Stomach (tissue), 9 donors: ENCODE data around the gene SCYGR8. TPM values are rescaled to one million over a fixed set of nuclear protein-coding genes. Genes with fewer than 3 reads are reported as not detected.

Experiments
- DNase-seq, 2 donors: peaks; one replicate each; pipeline versions ENCODE4 v3.0.0 to v3.0.0-alpha.2; 2013 to 2019
- H3K27ac ChIP-seq, 5 donors: fragments of 200-600 bp in 4 of 5; sonication (generic) in 4 of 5; one replicate each; pipeline ENCODE4 v1.5.1; 2013 to 2019; ENCODE audit warnings: mild to moderate bottlenecking in 1 of 5, moderate library complexity in 1 of 5
- H3K27me3 ChIP-seq, 3 donors: fragments of 200-600 bp; sonication (generic); one replicate each; pipeline ENCODE4 v1.5.1; 2017 to 2019; ENCODE audit warnings: mixed run types in 1 of 3
- H3K36me3 ChIP-seq, 4 donors: fragments of 200-600 bp; sonication (generic); 1 replicate in 3 of 4; 2 replicates in 1 of 4; pipeline ENCODE4 v1.5.1; 2016 to 2019
- H3K4me1 ChIP-seq, 4 donors: fragments of 200-600 bp; sonication (generic); one replicate each; pipeline ENCODE4 v1.5.1; 2016 to 2019
- H3K4me3 ChIP-seq, 4 donors: fragments of 200-600 bp; sonication (generic) in 3 of 4; one replicate each; pipeline ENCODE4 v1.5.1; 2016 to 2019; ENCODE audit warnings: mild to moderate bottlenecking in 1 of 4
- H3K9me3 ChIP-seq, 4 donors: fragments of 200-600 bp; sonication (generic); one replicate each; pipeline ENCODE4 v1.5.1; 2016 to 2019
- CTCF ChIP-seq, 7 experiments: fragments of 450-650 bp in 4 of 7; fragments of 200-600 bp in 3 of 7; sonication (generic) in 3 of 7; IDR thresholded peaks; one replicate each; pipeline ENCODE4 v1.5.1; 2016 to 2019; ENCODE audit warnings: antibody characterized with exemption in 7 of 7, control low read depth in 2 of 7, mild to moderate bottlenecking in 1 of 7
- EP300 ChIP-seq: sonication (generic); formaldehyde crosslinking; IDR thresholded peaks from one replicate; pipeline ENCODE4 v1.6.1; 2017; ENCODE audit warnings: antibody characterized with exemption
- POLR2A ChIP-seq, 4 donors: fragments of 450-650 bp; IDR thresholded peaks; one replicate each; pipeline ENCODE4 v1.6.1; 2016; ENCODE audit warnings: antibody characterized with exemption in 4 of 4, control low read depth in 2 of 4, mild to moderate bottlenecking in 1 of 4, moderate library complexity in 1 of 4
- POLR2AphosphoS5 ChIP-seq, 3 donors: sonication (generic); formaldehyde crosslinking; IDR thresholded peaks; one replicate each; pipeline ENCODE4 v1.6.1; 2016; ENCODE audit warnings: antibody characterized with exemption in 3 of 3
- WGBS, 5 donors: extraction: QIAGEN DNeasy Blood & Tissue Kit in 3 of 5; methylation state at CpG; one replicate each; pipeline versions ENCODE4 v1.1.5 to v1.1.7; 2013 to 2018; 5-methylcytosine and 5-hydroxymethylcytosine counted together
- intact Hi-C: fragments of 100-400 bp; cut with DNase I; formaldehyde crosslinking; loops from one replicate; pipeline ENCODE4 v1.15.1; 2023; ENCODE audit warnings: low total_unique reads
- polyA plus RNA-seq, 3 donors: library from polyadenylated mRNA; stranded (reverse); fragments of 200-250 nt; gene quantifications; one replicate each; pipeline ENCODE4 v1.2.3, GENCODE V29; 2013
- total RNA-seq, 5 donors: library from RNA; depleted of rRNA; stranded (reverse); fragments of >200 nt; gene quantifications; one replicate each; pipeline versions ENCODE4 v1.1.0 to v1.2.3, GENCODE V29; 2014 to 2016
- donor health status: healthy with polysubstance abuse.
- donor health status: Bipolar disorder and iron deficiency.
- donor health status: healthy.

Gene SCYGR8
- total and polyA plus RNA-seq, 8 donors: not detected

- WGBS, 5 donors: 75 to 83% (median 77%) methylated on average over 8 of the region's 8 CpGs
- no peaks in the 10 kb centered on the region for H3K27me3 ChIP-seq
- no peak overlapping the region for H3K27ac ChIP-seq
- H3K36me3 ChIP-seq: no peaks in the 10 kb centered on the region
- no peaks in the 10 kb centered on the region for H3K9me3 ChIP-seq
- H3K4me1 ChIP-seq: peaks cover 0 to 17% (median 6%) of the 10 kb centered on the region in 4 donors
- H3K4me3 ChIP-seq: no peak overlapping the region
- no peak for DNase-seq
- TF ChIP-seq EP300 (no peak), POLR2AphosphoS5 (IDR thresholded peaks at IDR 0.05) (no peak), CTCF (IDR thresholded peaks at IDR 0.05) (no peak), POLR2A (IDR thresholded peaks at IDR 0.05) (no peak)
- intact Hi-C loops: no loop called here
These were observed 36.1 kb downstream of the SCYGR8 start for GRCh38 chr2:227781841-227782240.

DNA sequence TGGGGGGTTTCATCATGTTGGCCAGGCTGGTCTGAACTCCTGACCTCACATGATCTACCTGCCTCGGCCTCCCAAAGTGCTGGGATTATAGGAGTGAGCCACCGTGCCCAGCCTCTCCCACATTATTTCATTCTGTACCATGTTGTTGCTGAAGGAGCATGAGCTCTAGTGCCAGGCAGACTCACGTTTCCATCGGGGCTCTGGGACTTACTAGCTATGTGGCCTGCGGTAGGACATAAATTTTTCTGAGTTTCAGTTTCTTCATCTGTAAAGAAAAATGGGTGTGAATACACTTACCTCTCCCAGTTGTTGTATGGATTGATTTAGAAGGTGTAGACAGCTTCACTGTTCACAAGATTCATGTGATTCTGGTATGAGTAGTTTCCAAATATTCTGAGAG is 37.1 kb downstream of the SCYGR8 start:
- H3K4me3 ChIP-seq: no peak overlapping the region
- peak overlapping the region in 2 of 5 donors; percentile 34 to 38 for H3K27ac ChIP-seq
- WGBS, 5 donors: 85 to 92% (median 87%) methylated on average over 5 of the region's 5 CpGs
- no peak for DNase-seq
- H3K27me3 ChIP-seq: no peaks in the 10 kb centered on the region
- intact Hi-C loops: no loop called here
- TF ChIP-seq POLR2A (IDR thresholded peaks at IDR 0.05) (no peak), POLR2AphosphoS5 (IDR thresholded peaks at IDR 0.05) (no peak), CTCF (IDR thresholded peaks at IDR 0.05) (no peak), EP300 (no peak)
- H3K4me1 ChIP-seq: peaks cover 0 to 17% (median 6%) of the 10 kb centered on the region in 4 donors
- H3K36me3 ChIP-seq: no peaks in the 10 kb centered on the region
- H3K9me3 ChIP-seq: no peaks in the 10 kb centered on the region

GRCh38 chr2:227783404-227784138 is 37.9 kb downstream of the SCYGR8 start:
- intact Hi-C loops: no loop called here
- TF ChIP-seq EP300 (no peak), POLR2A (IDR thresholded peaks at IDR 0.05) (no peak), CTCF (IDR thresholded peaks at IDR 0.05) (no peak), POLR2AphosphoS5 (IDR thresholded peaks at IDR 0.05) (no peak)
- no peaks in the 10 kb centered on the region for H3K36me3 ChIP-seq
- no peaks in the 10 kb centered on the region for H3K27me3 ChIP-seq
- H3K9me3 ChIP-seq: no peaks in the 10 kb centered on the region
- H3K27ac ChIP-seq: peak overlapping the region in 2 of 5 donors; percentile 34 to 38
- 74 to 91% (median 79%) methylated on average over 12 of the region's 12 CpGs for WGBS, 5 donors
- peak overlapping the region in 1 of 4 donors; percentile 2 for H3K4me3 ChIP-seq
- H3K4me1 ChIP-seq: peaks cover 0 to 17% (median 6%) of the 10 kb centered on the region in 4 donors
- DNase-seq: peak in 1 of 2 donors; percentile 32

- peaks cover 0 to 17% (median 6%) of the 10 kb centered on the region in 4 donors for H3K4me1 ChIP-seq
- H3K9me3 ChIP-seq: no peaks in the 10 kb centered on the region
- H3K4me3 ChIP-seq: no peak overlapping the region
- H3K36me3 ChIP-seq: no peaks in the 10 kb centered on the region
- peak in 1 of 2 donors; percentile 32 for DNase-seq
- peak overlapping the region in 1 of 5 donors; percentile 18 for H3K27ac ChIP-seq
- H3K27me3 ChIP-seq: no peaks in the 10 kb centered on the region
- intact Hi-C loops: no loop called here
- 24 to 43% (median 34%) methylated on average over 1 of the region's 1 CpG for WGBS, 5 donors
- TF ChIP-seq EP300 (no peak), POLR2AphosphoS5 (IDR thresholded peaks at IDR 0.05) (no peak), CTCF (IDR thresholded peaks at IDR 0.05) (no peak), POLR2A (IDR thresholded peaks at IDR 0.05) (no peak)
These were observed 39.6 kb downstream of the SCYGR8 start for GRCh38 chr2:227785293-227785692.
